Measurements from ENCODE around the gene PFKFB2.

DNA sequence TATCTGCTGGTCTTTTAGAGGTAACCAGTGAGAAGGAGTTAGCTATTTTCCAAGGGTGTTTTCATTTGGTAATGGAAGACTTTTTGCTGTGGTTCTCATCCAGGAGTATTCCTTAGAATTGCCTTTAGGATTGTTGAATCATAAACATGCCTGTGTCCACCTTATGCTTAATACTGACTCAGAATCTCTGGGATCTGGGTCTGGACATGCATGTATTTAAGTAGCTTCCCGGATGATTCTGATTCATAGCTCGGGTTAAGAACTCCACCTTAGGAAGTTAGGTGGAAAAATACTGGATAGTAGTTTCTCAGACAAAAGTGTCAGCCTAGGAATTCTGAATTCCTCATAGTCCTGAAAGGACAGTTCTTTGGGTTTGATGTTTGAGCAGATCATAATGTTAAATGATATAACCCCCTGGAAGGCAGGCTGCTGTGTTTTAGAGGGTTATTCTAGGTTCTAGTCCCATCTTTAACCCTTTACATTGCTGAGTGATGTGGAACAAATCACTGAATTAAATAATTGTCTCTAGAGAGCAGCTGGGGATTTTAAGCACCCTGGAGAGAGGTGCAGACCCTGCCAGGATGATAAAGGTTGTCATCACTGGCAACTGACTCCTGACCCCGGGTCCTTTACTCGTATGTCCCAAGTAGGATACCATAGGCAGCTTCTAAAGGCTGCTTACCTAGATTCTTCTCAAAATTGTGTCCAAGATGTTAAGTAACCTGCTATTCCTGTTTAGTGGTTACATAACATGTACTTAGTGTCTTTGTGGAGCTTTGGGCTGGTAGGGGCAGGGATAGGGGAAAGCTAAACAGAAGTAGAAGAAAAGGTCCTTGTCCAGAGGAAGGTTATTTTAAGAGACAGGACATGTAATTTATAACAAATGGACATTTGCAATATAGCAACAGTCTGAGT, 21.1 kb downstream of the PFKFB2 start:
- TF ChIP-seq, protein P1, sequence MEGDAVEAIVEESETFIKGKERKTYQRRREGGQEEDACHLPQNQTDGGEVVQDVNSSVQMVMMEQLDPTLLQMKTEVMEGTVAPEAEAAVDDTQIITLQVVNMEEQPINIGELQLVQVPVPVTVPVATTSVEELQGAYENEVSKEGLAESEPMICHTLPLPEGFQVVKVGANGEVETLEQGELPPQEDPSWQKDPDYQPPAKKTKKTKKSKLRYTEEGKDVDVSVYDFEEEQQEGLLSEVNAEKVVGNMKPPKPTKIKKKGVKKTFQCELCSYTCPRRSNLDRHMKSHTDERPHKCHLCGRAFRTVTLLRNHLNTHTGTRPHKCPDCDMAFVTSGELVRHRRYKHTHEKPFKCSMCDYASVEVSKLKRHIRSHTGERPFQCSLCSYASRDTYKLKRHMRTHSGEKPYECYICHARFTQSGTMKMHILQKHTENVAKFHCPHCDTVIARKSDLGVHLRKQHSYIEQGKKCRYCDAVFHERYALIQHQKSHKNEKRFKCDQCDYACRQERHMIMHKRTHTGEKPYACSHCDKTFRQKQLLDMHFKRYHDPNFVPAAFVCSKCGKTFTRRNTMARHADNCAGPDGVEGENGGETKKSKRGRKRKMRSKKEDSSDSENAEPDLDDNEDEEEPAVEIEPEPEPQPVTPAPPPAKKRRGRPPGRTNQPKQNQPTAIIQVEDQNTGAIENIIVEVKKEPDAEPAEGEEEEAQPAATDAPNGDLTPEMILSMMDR (IDR thresholded peaks at IDR 0.05) = no peak
- TF ChIP-seq, protein P2, sequence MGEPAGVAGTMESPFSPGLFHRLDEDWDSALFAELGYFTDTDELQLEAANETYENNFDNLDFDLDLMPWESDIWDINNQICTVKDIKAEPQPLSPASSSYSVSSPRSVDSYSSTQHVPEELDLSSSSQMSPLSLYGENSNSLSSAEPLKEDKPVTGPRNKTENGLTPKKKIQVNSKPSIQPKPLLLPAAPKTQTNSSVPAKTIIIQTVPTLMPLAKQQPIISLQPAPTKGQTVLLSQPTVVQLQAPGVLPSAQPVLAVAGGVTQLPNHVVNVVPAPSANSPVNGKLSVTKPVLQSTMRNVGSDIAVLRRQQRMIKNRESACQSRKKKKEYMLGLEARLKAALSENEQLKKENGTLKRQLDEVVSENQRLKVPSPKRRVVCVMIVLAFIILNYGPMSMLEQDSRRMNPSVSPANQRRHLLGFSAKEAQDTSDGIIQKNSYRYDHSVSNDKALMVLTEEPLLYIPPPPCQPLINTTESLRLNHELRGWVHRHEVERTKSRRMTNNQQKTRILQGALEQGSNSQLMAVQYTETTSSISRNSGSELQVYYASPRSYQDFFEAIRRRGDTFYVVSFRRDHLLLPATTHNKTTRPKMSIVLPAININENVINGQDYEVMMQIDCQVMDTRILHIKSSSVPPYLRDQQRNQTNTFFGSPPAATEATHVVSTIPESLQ (CRISPR knock-in tag; IDR thresholded peaks at IDR 0.05) = no peak
- TF ChIP-seq, protein P3, sequence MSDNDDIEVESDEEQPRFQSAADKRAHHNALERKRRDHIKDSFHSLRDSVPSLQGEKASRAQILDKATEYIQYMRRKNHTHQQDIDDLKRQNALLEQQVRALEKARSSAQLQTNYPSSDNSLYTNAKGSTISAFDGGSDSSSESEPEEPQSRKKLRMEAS (CRISPR knock-in tag; IDR thresholded peaks at IDR 0.05) = no peak
- TF ChIP-seq, protein P4, sequence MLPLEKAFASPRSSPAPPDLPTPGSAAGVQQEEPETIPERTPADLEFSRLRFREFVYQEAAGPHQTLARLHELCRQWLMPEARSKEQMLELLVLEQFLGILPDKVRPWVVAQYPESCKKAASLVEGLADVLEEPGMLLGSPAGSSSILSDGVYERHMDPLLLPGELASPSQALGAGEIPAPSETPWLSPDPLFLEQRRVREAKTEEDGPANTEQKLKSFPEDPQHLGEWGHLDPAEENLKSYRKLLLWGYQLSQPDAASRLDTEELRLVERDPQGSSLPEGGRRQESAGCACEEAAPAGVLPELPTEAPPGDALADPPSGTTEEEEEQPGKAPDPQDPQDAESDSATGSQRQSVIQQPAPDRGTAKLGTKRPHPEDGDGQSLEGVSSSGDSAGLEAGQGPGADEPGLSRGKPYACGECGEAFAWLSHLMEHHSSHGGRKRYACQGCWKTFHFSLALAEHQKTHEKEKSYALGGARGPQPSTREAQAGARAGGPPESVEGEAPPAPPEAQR (CRISPR knock-in tag; IDR thresholded peaks at IDR 0.05) = no peak
- TF ChIP-seq NFYB (CRISPR knock-in tag; conservative IDR thresholded peaks at IDR 0.05; ENCODE audit: low read depth) = no peak
- TF ChIP-seq, protein P5, sequence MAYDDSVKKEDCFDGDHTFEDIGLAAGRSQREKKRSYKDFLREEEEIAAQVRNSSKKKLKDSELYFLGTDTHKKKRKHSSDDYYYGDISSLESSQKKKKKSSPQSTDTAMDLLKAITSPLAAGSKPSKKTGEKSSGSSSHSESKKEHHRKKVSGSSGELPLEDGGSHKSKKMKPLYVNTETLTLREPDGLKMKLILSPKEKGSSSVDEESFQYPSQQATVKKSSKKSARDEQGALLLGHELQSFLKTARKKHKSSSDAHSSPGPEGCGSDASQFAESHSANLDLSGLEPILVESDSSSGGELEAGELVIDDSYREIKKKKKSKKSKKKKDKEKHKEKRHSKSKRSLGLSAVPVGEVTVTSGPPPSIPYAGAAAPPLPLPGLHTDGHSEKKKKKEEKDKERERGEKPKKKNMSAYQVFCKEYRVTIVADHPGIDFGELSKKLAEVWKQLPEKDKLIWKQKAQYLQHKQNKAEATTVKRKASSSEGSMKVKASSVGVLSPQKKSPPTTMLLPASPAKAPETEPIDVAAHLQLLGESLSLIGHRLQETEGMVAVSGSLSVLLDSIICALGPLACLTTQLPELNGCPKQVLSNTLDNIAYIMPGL (CRISPR knock-in tag; IDR thresholded peaks at IDR 0.05) = no peak

Measured in WTC11 (cell line).